ENCODE results near the gene DNAI4.

GRCh38 chr1:66769512-66770229 is 155.0 kb downstream of the DNAI4 start:
- TF ChIP-seq CTCF (conservative IDR thresholded peaks at IDR 0.05 in 1 of 2, IDR thresholded peaks at IDR 0.05 in 1 of 2; ENCODE audit: extremely low read depth in 1 of 2, insufficient read depth in 1 of 2, low read depth in 1 of 2, low read length in 2 of 2) (no peak), EZH2 (IDR thresholded peaks at IDR 0.05; ENCODE audit: borderline replicate concordance, low read length) (no peak)

Data from mammary epithelial cell (primary cell).